HepG2 (cell line): Measurements from ENCODE around the gene ZNF30. TPM values are rescaled to one million over a fixed set of nuclear protein-coding genes. Genes with fewer than 3 reads are reported as not detected.

Source experiments
- ATAC-seq: fragments of 200-7000 bp; cut with Tn5 transposase; 3 replicates; pipeline ENCODE4 v1.9.1; 2020; ENCODE audit warnings: mild to moderate bottlenecking, moderate library complexity
- BruUV-seq: library from RNA; stranded (reverse); fragments of 400-500 nt; replicated peaks from 2 replicates; lab custom pipeline; 2021; lab: Mats Ljungman, UMichigan
- CTCF ChIA-PET: fragments of 300-600 bp; formaldehyde crosslinking; extraction: SDS; loops from one replicate; lab custom pipeline; 2021; ENCODE audit warnings: low total read pairs, inconsistent platforms, low intra/inter-chr PET ratio; lab: Yijun Ruan, JAX
- POLR2A ChIA-PET: fragments of 350-600 bp; sonication (Branson Sonifier 250); formaldehyde crosslinking; loops from one replicate; lab custom pipeline; 2020; ENCODE audit warnings: antibody characterized with exemption, inconsistent platforms; lab: Yijun Ruan, JAX
- DNase-seq: peaks from one replicate; pipeline ENCODE4 v3.0.0-alpha.2; 2015; ENCODE audit warnings: low spot score
- FAIRE-seq: peaks from 3 replicates; lab custom pipeline; 2011; peaks lifted over from hg19 to GRCh38; lab: Jason Lieb, UNC
- H2AFZ ChIP-seq: one replicate; pipeline ENCODE4 v1.6.1; 2011; ENCODE audit warnings: low read length, inconsistent platforms
- H3K27ac ChIP-seq: fragments of 300-600 bp; 3 replicates; pipeline ENCODE4 v1.8.0; 2011; ENCODE audit warnings: mixed run types, mild to moderate bottlenecking, mixed read lengths, low read length, inconsistent platforms; ENCODE audit not compliant: insufficient read depth; ENCODE audit errors: extremely low read length
- H3K27me3 ChIP-seq, 2 experiments: fragments of 200-600 bp in 1 of 2; 2 replicates in 1 of 2; 3 replicates in 1 of 2; pipeline versions ENCODE4 v1.6.0 to v1.8.0; 2011; ENCODE audit warnings: low read length in 2 of 2, mild to moderate bottlenecking in 2 of 2, moderate library complexity in 2 of 2, inconsistent platforms in 1 of 2; ENCODE audit not compliant: insufficient read depth in 2 of 2, control insufficient read depth in 1 of 2
- H3K36me3 ChIP-seq, 2 experiments: fragments of 200-600 bp in 1 of 2; replicated peaks in 1 of 2; 2 replicates in 1 of 2; 3 replicates in 1 of 2; pipeline versions ENCODE4 v1.5.1 to v1.8.0; 2011; ENCODE audit warnings: low read length in 2 of 2, inconsistent platforms in 1 of 2; ENCODE audit not compliant: insufficient read depth in 2 of 2, control insufficient read depth in 1 of 2
- H3K4me1 ChIP-seq: 2 replicates; pipeline ENCODE4 v1.5.1; 2012; ENCODE audit warnings: low read length, inconsistent platforms; ENCODE audit not compliant: insufficient read depth
- H3K4me2 ChIP-seq: 2 replicates; pipeline ENCODE4 v1.6.0; 2011; ENCODE audit warnings: low read depth, low read length, inconsistent platforms
- H3K4me3 ChIP-seq, 3 experiments: fragments of 200-600 bp in 1 of 3; sonication (generic), shearing (Covaris generic) in 1 of 3; replicated peaks in 1 of 3; 2 replicates each; pipeline ENCODE4 v1.5.1; 2011 to 2016; ENCODE audit warnings: low read length in 3 of 3, inconsistent platforms in 2 of 3, low read depth in 2 of 3, mild to moderate bottlenecking in 2 of 3, control low read depth in 1 of 3, mixed read lengths in 1 of 3; ENCODE audit not compliant: insufficient read depth in 1 of 3
- H3K79me2 ChIP-seq: one replicate; pipeline ENCODE4 v1.6.1; 2011; ENCODE audit warnings: low read length, inconsistent platforms; ENCODE audit not compliant: insufficient read depth
- H3K9ac ChIP-seq: 2 replicates; pipeline ENCODE4 v1.6.0; 2011; ENCODE audit warnings: mild to moderate bottlenecking, low read depth, low read length, inconsistent platforms; ENCODE audit not compliant: insufficient read depth
- H3K9me3 ChIP-seq: 2 replicates; pipeline ENCODE4 v1.5.1; 2012; ENCODE audit warnings: mild to moderate bottlenecking, low read length
- H4K20me1 ChIP-seq: 2 replicates; pipeline ENCODE4 v1.6.0; 2011; ENCODE audit warnings: inconsistent platforms, mild to moderate bottlenecking, low read length, moderate library complexity; ENCODE audit not compliant: insufficient read depth
- FOXK2 ChIP-seq: fragments of 450-650 bp; IDR thresholded peaks from 2 replicates; pipeline ENCODE4 v1.6.1; 2016
- KLF13 ChIP-seq: sonication (generic); formaldehyde crosslinking; IDR thresholded peaks from 2 replicates; pipeline ENCODE4 v1.4.0; 2020; ENCODE audit warnings: mild to moderate bottlenecking, missing genetic modification reagents
- MTF1 ChIP-seq: sonication (generic); formaldehyde crosslinking; IDR thresholded peaks from 2 replicates; pipeline ENCODE4 v1.5.0; 2020; ENCODE audit warnings: missing genetic modification reagents
- NR2F1 ChIP-seq, 2 experiments: fragments of 450-650 bp in 1 of 2; formaldehyde crosslinking in 1 of 2; IDR thresholded peaks; 2 replicates each; pipeline versions ENCODE4 v1.5.0 to v1.6.1; 2016 to 2020; ENCODE audit warnings: mild to moderate bottlenecking in 1 of 2, missing compliant biosample characterization in 1 of 2, missing genetic modification reagents in 1 of 2, moderate library complexity in 1 of 2
- NR2F2 ChIP-seq: IDR thresholded peaks from 2 replicates; pipeline ENCODE4 v1.6.1; 2012; ENCODE audit warnings: low read depth, inconsistent platforms, borderline replicate concordance
- PRPF4 ChIP-seq: fragments of 200-400 bp; formaldehyde crosslinking; IDR thresholded peaks from 2 replicates; pipeline ENCODE4 v1.6.1; 2016; ENCODE audit warnings: low read length, low read depth; ENCODE audit not compliant: poor library complexity, severe bottlenecking
- TBL1XR1 ChIP-seq: fragments of 150-350 bp; IDR thresholded peaks from 2 replicates; pipeline ENCODE4 v1.6.1; 2014; ENCODE audit warnings: borderline replicate concordance, low read length; ENCODE audit not compliant: partially characterized antibody
- TSC22D2 ChIP-seq: sonication (generic); formaldehyde crosslinking; IDR thresholded peaks from 2 replicates; pipeline ENCODE4 v1.5.1; 2020; ENCODE audit warnings: missing genetic modification reagents, mild to moderate bottlenecking, borderline replicate concordance
- ZBTB37 ChIP-seq: sonication (generic); formaldehyde crosslinking; IDR thresholded peaks from 2 replicates; pipeline ENCODE4 v1.4.0; 2020; ENCODE audit warnings: mild to moderate bottlenecking, missing genetic modification reagents
- ZFP36L1 ChIP-seq: sonication (generic); formaldehyde crosslinking; IDR thresholded peaks from 2 replicates; pipeline ENCODE4 v1.8.0; 2022; ENCODE audit warnings: mild to moderate bottlenecking, missing genetic modification reagents, moderate library complexity
- ZNF556 ChIP-seq: sonication (generic); formaldehyde crosslinking; IDR thresholded peaks from 2 replicates; pipeline ENCODE4 v1.4.0; 2020; ENCODE audit warnings: mild to moderate bottlenecking, missing genetic modification reagents, borderline replicate concordance
- WGBS: methylation state at CpG from one replicate; pipeline ENCODE4 v1.1.6; 2017; ENCODE audit warnings: low lambda C conversion rate; 5-methylcytosine and 5-hydroxymethylcytosine counted together
- in situ Hi-C: cut with HindIII; loops from 2 replicates; pipeline ENCODE4 v1.10.0; 2017; ENCODE audit warnings: low pct_unique_long_range_greater_than_20kb; ENCODE audit not compliant: extremely low pct_ligation_motif_present
- intact Hi-C: fragments of 100-400 bp; cut with micrococcal nuclease; formaldehyde crosslinking; loops from one replicate; pipeline ENCODE4 v1.10.0; 2022; ENCODE audit not compliant: unreplicated experiment
- polyA plus RNA-seq, 8 experiments: library from polyadenylated mRNA; depleted of rRNA in 3 of 8; stranded (reverse) in 7 of 8; unstranded in 1 of 8; fragments of >200 nt; fragmentation: Illumina TruSeq in 4 of 8; extraction: Trizol in 4 of 8; gene quantifications; 2 replicates each; pipeline versions ENCODE4 v1.2.1 to v1.2.3, GENCODE V29; 2011 to 2016; ENCODE audit warnings: low read depth in 4 of 8, missing spikeins in 1 of 8, mixed read lengths in 1 of 8; ENCODE audit not compliant: insufficient read depth in 1 of 8
- total RNA-seq, 5 experiments: library from RNA; depleted of rRNA; stranded (reverse); fragments of >200 nt; fragmentation: Illumina TruSeq; extraction: Trizol; gene quantifications; 2 replicates each; pipeline ENCODE4 v1.2.3, GENCODE V29; 2016; ENCODE audit warnings: low read depth in 1 of 5
- TF ChIP-seq, protein P1 (sequence below): sonication (generic); formaldehyde crosslinking; IDR thresholded peaks from 2 replicates; pipeline ENCODE4 v1.4.0; 2020; ENCODE audit warnings: missing genetic modification reagents
- TF ChIP-seq, protein P2 (sequence below): sonication (generic); formaldehyde crosslinking; IDR thresholded peaks from 2 replicates; pipeline ENCODE4 v1.4.0; 2020; ENCODE audit warnings: missing genetic modification reagents
- TF ChIP-seq, protein P3 (sequence below): sonication (generic); formaldehyde crosslinking; IDR thresholded peaks from 2 replicates; pipeline ENCODE4 v1.8.0; 2022; ENCODE audit warnings: missing genetic modification reagents, mild to moderate bottlenecking, inconsistent platforms, borderline replicate concordance

The ZNF30 gene
- total and polyA plus RNA-seq, 2 of the 13 experiments (the other 11 are each of a cell fraction or from before 2014, with no cell fraction given) = 2.3 to 4.4 TPM

DNA sequence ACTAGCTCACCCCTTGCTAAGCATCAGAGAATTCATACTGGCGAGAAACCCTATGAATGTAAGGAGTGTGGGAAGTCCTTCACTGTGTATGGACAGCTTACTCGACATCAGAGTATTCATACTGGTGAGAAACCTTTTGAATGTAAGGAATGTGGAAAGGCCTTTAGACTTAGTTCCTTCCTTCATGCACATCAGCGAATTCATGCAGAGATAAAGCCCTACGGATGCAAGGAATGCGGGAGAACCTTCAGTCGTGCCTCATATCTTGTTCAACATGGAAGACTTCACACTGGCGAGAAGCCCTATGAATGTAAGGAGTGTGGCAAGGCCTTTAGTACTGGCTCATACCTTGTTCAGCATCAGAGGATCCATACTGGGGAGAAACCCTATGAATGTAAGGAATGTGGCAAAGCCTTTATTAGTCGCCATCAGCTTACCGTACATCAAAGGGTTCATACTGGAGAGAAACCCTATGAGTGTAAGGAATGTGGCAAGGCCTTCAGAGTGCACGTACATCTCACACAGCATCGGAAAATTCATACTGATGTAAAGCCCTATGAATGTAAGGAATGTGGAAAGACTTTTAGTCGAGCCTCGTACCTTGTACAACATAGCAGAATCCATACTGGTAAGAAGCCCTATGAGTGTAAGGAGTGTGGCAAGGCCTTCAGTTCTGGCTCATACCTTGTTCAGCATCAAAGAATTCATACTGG, 17.3 kb downstream of the ZNF30 start:
- DNase-seq = no peak
- no peaks in the 10 kb centered on the region for H4K20me1 ChIP-seq
- WGBS = 97% methylated on average over 13 of the region's 13 CpGs
- intact Hi-C loops = no loop called here
- H3K4me2 ChIP-seq = no peak overlapping the region
- peaks cover 6 to 7% of the 10 kb centered on the region in 2 experiments; a peak in 3 of 5 replicates for H3K36me3 ChIP-seq
- ChIA-PET POLR2A (no interaction called here), CTCF (no interaction called here)
- H3K27ac ChIP-seq = no peak overlapping the region
- ATAC-seq = no peak
- H3K9me3 ChIP-seq = peaks cover 13% of the 10 kb centered on the region; the same call in 1 of the 2 replicates
- no peak overlapping the region for H2AFZ ChIP-seq
- FAIRE-seq = no peak
- H3K4me3 ChIP-seq = no peak overlapping the region
- H3K9ac ChIP-seq = no peak overlapping the region
- no TSS peak for BruUV-seq
- no peaks in the 10 kb centered on the region for H3K4me1 ChIP-seq
- no peaks in the 10 kb centered on the region for H3K79me2 ChIP-seq
- in situ Hi-C loops = no loop called here
- H3K27me3 ChIP-seq = no peaks in the 10 kb centered on the region
- TF ChIP-seq PRPF4 (no peak), NR2F2 (no peak), MTF1 (no peak), NR2F1 (CRISPR knock-in tag; IDR thresholded peaks at IDR 0.05) (no peak), ZNF556 (no peak), FOXK2 (no peak), KLF13 (CRISPR knock-in tag) (no peak), ZFP36L1 (CRISPR knock-in tag) (no peak), TBL1XR1 (no peak), ZBTB37 (CRISPR knock-in tag) (no peak), TSC22D2 (CRISPR knock-in tag) (no peak)
- TF ChIP-seq, protein P1, sequence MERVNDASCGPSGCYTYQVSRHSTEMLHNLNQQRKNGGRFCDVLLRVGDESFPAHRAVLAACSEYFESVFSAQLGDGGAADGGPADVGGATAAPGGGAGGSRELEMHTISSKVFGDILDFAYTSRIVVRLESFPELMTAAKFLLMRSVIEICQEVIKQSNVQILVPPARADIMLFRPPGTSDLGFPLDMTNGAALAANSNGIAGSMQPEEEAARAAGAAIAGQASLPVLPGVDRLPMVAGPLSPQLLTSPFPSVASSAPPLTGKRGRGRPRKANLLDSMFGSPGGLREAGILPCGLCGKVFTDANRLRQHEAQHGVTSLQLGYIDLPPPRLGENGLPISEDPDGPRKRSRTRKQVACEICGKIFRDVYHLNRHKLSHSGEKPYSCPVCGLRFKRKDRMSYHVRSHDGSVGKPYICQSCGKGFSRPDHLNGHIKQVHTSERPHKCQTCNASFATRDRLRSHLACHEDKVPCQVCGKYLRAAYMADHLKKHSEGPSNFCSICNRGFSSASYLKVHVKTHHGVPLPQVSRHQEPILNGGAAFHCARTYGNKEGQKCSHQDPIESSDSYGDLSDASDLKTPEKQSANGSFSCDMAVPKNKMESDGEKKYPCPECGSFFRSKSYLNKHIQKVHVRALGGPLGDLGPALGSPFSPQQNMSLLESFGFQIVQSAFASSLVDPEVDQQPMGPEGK (CRISPR knock-in tag) = no peak
- TF ChIP-seq, protein P2, sequence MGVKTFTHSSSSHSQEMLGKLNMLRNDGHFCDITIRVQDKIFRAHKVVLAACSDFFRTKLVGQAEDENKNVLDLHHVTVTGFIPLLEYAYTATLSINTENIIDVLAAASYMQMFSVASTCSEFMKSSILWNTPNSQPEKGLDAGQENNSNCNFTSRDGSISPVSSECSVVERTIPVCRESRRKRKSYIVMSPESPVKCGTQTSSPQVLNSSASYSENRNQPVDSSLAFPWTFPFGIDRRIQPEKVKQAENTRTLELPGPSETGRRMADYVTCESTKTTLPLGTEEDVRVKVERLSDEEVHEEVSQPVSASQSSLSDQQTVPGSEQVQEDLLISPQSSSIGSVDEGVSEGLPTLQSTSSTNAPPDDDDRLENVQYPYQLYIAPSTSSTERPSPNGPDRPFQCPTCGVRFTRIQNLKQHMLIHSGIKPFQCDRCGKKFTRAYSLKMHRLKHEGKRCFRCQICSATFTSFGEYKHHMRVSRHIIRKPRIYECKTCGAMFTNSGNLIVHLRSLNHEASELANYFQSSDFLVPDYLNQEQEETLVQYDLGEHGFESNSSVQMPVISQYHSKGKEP = no peak
- TF ChIP-seq, protein P3, sequence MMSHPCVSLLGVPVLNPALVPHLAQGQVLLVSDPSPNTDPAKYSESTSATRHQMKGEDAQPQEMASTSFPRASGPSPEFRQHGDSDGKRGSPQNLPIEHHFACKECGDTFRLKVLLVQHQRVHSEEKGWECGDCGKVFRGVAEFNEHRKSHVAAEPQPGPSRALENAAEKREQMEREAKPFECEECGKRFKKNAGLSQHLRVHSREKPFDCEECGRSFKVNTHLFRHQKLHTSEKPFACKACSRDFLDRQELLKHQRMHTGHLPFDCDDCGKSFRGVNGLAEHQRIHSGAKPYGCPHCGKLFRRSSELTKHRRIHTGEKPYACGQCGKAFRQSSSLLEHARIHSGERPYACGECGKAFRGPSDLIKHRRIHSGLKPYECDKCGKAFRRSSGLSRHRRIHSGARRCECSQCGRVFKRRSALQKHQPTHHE (CRISPR knock-in tag) = no peak
